Left lung (tissue), 10 donors: ENCODE data around the gene TNFSF8. TPM values are rescaled to one million over a fixed set of nuclear protein-coding genes. Genes with fewer than 3 reads are reported as not detected.

Experiments
- ATAC-seq: fragments of 200-7000 bp; cut with Tn5 transposase; one replicate; pipeline ENCODE4 v1.9.1; 2020; ENCODE audit warnings: moderate library complexity
- DNase-seq, 4 donors: peaks; one replicate each; pipeline ENCODE4 v3.0.0-alpha.2; 2013 to 2020
- H3K27ac ChIP-seq, 2 donors: fragments of 200-600 bp; sonication (generic) in 1 of 2; one replicate each; pipeline versions ENCODE4 v1.5.0 to v1.8.0; 2020 to 2021
- H3K27me3 ChIP-seq, 2 donors: fragments of 200-600 bp; sonication (generic) in 1 of 2; one replicate each; pipeline versions ENCODE4 v1.5.0 to v1.8.0; 2020 to 2021
- H3K36me3 ChIP-seq, 2 donors: fragments of 200-600 bp; sonication (generic) in 1 of 2; one replicate each; pipeline versions ENCODE4 v1.5.0 to v1.8.0; 2020 to 2021
- H3K4me1 ChIP-seq, 2 donors: fragments of 200-600 bp; one replicate each; pipeline ENCODE4 v1.8.0; 2021
- H3K4me3 ChIP-seq, 2 donors: fragments of 200-600 bp; sonication (generic) in 1 of 2; one replicate each; pipeline versions ENCODE4 v1.5.0 to v1.8.0; 2020 to 2021; ENCODE audit warnings: mild to moderate bottlenecking in 1 of 2
- H3K9me3 ChIP-seq, 2 donors: fragments of 200-600 bp; sonication (generic) in 1 of 2; one replicate each; pipeline versions ENCODE4 v1.5.0 to v1.8.0; 2020 to 2021
- intact Hi-C, 2 donors: fragments of 100-400 bp; cut with DNase I; formaldehyde crosslinking; loops; one replicate each; pipeline versions ENCODE4 v1.11.2 to v1.14.2; 2022
- polyA plus RNA-seq, 6 donors: library from polyadenylated mRNA; unstranded; fragments of 120-200 nt; gene quantifications; one replicate each; pipeline ENCODE4 v1.2.1, GENCODE V29; 2013; ENCODE audit not compliant: insufficient read length in 6 of 6
- total RNA-seq, 2 donors: library from RNA; stranded (reverse); fragmentation: NEBNext Ultra II Directional; extraction: Animal tissue kit (Norgen Biotek cat#: 25700); gene quantifications; one replicate each; pipeline ENCODE4 v1.2.1, GENCODE V29; 2021
- TF ChIP-seq, protein P1 (sequence below), 2 donors: fragments of 200-600 bp; sonication (generic) in 1 of 2; IDR thresholded peaks; one replicate each; pipeline versions ENCODE4 v1.5.0 to v1.8.0; 2021; ENCODE audit warnings: antibody characterized with exemption in 2 of 2
- donor health status: DM: no; HTN: yes; CAD: no.
- donor health status: DM: no; HTN: no; CAD: no.

The TNFSF8 gene
- total and polyA plus RNA-seq, 8 donors, result 2.1 to 23.8 (median 8.5) TPM

DNA sequence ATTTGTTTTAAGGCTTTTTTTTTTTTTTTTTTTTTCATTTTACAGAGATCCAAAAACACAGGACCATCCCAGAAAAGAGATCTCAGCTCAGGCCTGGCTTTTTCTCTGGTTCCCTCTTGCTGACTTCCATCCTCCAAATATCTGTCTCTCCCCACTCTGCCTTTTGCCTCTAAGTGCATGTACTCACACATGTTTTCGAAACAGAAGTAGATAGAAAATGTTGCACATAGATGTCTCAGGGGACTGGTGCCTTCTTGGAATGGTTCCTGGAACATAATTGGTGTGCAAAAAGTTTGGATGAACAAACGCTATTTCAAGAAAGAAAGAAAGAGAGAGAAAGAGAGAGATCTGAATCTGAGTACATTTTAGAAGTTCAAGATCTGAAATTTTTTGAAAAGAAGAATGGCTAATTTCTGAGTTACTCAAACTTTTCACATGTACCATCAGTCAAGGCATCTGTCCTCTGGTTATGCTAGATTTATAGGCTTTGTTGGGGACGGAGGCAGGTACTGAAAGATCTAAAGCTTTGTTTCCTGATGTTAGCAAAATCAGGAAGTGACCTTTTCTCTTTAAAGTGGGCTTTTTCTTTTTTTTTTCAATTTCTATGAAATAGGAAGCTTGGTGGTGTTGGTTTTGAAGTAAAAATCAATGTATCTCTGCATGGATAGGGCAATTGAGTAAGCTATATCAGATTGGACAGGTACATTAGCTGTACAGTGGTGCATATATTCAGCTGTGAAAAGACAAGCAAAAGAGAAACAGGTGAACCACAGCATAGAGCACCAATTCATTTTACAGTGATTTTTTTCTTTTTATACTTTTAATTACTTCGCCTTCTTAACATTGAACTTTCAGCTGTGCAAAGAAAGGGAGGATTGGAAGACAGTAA is 8.5 kb upstream of the TNFSF8 start:
- TF ChIP-seq, protein P1, sequence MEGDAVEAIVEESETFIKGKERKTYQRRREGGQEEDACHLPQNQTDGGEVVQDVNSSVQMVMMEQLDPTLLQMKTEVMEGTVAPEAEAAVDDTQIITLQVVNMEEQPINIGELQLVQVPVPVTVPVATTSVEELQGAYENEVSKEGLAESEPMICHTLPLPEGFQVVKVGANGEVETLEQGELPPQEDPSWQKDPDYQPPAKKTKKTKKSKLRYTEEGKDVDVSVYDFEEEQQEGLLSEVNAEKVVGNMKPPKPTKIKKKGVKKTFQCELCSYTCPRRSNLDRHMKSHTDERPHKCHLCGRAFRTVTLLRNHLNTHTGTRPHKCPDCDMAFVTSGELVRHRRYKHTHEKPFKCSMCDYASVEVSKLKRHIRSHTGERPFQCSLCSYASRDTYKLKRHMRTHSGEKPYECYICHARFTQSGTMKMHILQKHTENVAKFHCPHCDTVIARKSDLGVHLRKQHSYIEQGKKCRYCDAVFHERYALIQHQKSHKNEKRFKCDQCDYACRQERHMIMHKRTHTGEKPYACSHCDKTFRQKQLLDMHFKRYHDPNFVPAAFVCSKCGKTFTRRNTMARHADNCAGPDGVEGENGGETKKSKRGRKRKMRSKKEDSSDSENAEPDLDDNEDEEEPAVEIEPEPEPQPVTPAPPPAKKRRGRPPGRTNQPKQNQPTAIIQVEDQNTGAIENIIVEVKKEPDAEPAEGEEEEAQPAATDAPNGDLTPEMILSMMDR (IDR thresholded peaks at IDR 0.05), result no peak
- DNase-seq (no peak), ATAC-seq (no peak)
- Histone ChIP-seq H3K9me3 (no peaks in the 10 kb centered on the region), H3K27me3 (no peaks in the 10 kb centered on the region), H3K4me1 (peaks cover 0 to 34% of the 10 kb centered on the region in 2 donors), H3K4me3 (no peak overlapping the region), H3K36me3 (no peaks in the 10 kb centered on the region), H3K27ac (peak overlapping the region in 1 of 2 donors; percentile 18)
- intact Hi-C loops, result no loop called here

DNA sequence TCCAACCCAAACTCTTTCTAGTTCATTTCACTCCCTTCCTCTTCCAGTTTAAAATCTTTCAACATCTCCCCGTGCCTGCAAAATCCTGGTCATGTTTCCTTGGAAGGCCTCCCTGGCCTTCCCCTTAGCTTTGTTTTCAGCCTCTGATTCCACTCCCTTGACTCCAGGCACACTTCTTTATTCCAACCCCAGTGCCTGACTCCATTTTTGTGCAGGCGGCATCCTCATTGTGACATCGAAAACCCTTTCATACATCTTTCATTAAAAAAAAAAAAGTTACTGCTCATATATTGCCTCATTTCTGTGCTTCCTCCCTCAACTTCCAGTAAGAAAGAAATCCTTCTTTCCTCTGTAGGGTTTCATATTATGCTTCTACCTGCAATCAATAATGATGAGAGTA is 7.1 kb upstream of the TNFSF8 start:
- Histone ChIP-seq H3K36me3 (no peaks in the 10 kb centered on the region), H3K4me3 (no peak overlapping the region), H3K9me3 (no peaks in the 10 kb centered on the region), H3K4me1 (peaks cover 0 to 34% of the 10 kb centered on the region in 2 donors), H3K27ac (no peak overlapping the region), H3K27me3 (no peaks in the 10 kb centered on the region)
- ATAC-seq (no peak), DNase-seq (no peak)
- TF ChIP-seq, protein P1 (IDR thresholded peaks at IDR 0.05), result no peak
- intact Hi-C loops, result no loop called here

DNA sequence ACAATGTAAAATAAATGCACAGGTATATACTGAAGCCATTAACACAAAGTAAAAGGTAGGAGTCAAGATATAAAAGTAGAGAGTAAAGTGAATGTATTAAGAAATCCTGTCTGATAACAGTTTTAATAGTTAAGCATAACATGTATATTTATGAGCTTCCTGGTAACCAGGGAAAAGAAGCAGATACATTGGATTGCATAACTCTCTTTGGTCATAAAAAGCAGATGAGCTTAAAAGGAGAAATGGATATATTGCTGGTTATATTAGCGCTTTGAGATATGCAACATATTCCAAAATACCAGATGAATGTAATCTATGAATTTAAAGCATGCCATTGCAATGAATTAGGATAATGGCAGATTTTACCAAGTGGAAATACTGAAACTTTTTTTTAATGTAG is 6.2 kb upstream of the TNFSF8 start:
- no peak overlapping the region for H3K27ac ChIP-seq
- no peak for DNase-seq
- intact Hi-C loops, result no loop called here
- TF ChIP-seq, protein P1 (IDR thresholded peaks at IDR 0.05), result no peak
- peaks cover 0 to 34% of the 10 kb centered on the region in 2 donors for H3K4me1 ChIP-seq
- no peaks in the 10 kb centered on the region for H3K27me3 ChIP-seq
- H3K9me3 ChIP-seq, result no peaks in the 10 kb centered on the region
- ATAC-seq, result peak; percentile 32
- H3K36me3 ChIP-seq, result no peaks in the 10 kb centered on the region
- no peak overlapping the region for H3K4me3 ChIP-seq

- Histone ChIP-seq H3K9me3 (no peaks in the 10 kb centered on the region), H3K27me3 (peaks cover 0 to under 1% of the 10 kb centered on the region in 2 donors), H3K27ac (no peak overlapping the region), H3K36me3 (no peaks in the 10 kb centered on the region), H3K4me1 (peaks cover 0 to 38% of the 10 kb centered on the region in 2 donors), H3K4me3 (no peak overlapping the region)
- TF ChIP-seq, protein P1 (IDR thresholded peaks at IDR 0.05), result no peak
- ATAC-seq (no peak), DNase-seq (peak in 2 of 4 donors; percentile 83 to 91)
- intact Hi-C loops, result no loop called here
Observed at GRCh38 chr9:114935119-114935518, 4.7 kb upstream of the TNFSF8 start.

GRCh38 chr9:114932502-114932901 is 2.1 kb upstream of the TNFSF8 start:
- no peak for ATAC-seq
- no peak for DNase-seq
- intact Hi-C loops, result no loop called here
- Histone ChIP-seq H3K36me3 (no peaks in the 10 kb centered on the region), H3K4me1 (peaks cover 0 to 37% of the 10 kb centered on the region in 2 donors), H3K27ac (no peak overlapping the region), H3K9me3 (no peaks in the 10 kb centered on the region), H3K27me3 (peaks cover 0 to 3% of the 10 kb centered on the region in 2 donors), H3K4me3 (no peak overlapping the region)
- TF ChIP-seq, protein P1 (IDR thresholded peaks at IDR 0.05), result no peak
